Motor neuron (in vitro differentiated cells): ENCODE data around the gene FADS1. TPM values are rescaled to one million over a fixed set of nuclear protein-coding genes. Genes with fewer than 3 reads are reported as not detected.

Experiments
- ATAC-seq, 8 experiments: fragments of 200-7000 bp; cut with Tn5 transposase; replicated peaks in 6 of 8; 2 replicates each; pipeline ENCODE4 v1.8.0; 2021; ENCODE audit warnings: mild to moderate bottlenecking in 8 of 8, moderate library complexity in 8 of 8
- H3K27ac ChIP-seq, 2 donors: fragments of 250-450 bp; sonication (Bioruptor Pico); 2 replicates each; pipeline ENCODE4 v1.9.0; 2021; ENCODE audit warnings: antibody characterized with exemption in 2 of 2, mild to moderate bottlenecking in 2 of 2, moderate library complexity in 1 of 2
- H3K4me1 ChIP-seq, 2 donors: fragments of 250-450 bp; sonication (Bioruptor Pico); replicated peaks in 1 of 2; 2 replicates each; pipeline ENCODE4 v1.6.1; 2021; ENCODE audit warnings: antibody characterized with exemption in 2 of 2, mild to moderate bottlenecking in 2 of 2, moderate library complexity in 1 of 2
- H3K4me3 ChIP-seq, 5 donors: fragments of 250-450 bp; sonication (Bioruptor Pico); 2 replicates each; pipeline ENCODE4 v1.9.0; 2021; ENCODE audit warnings: antibody characterized with exemption in 5 of 5, mild to moderate bottlenecking in 5 of 5, moderate library complexity in 4 of 5
- WGBS, 10 experiments: fragments of 450-650 bp; shearing (Covaris generic); methylation state at CpG; one replicate each; pipeline ENCODE4 v1.0.0; 2022; 5-methylcytosine and 5-hydroxymethylcytosine counted together
- in situ Hi-C, 9 experiments: fragments of 400-800 bp; cut with MboI; loops; one replicate each; pipeline ENCODE4 v1.15.0; 2021; ENCODE audit warnings: low sequenced_read_pairs in 9 of 9, low pct_unique_long_range_greater_than_20kb in 2 of 9; ENCODE audit not compliant: unreplicated experiment in 9 of 9
- total RNA-seq, 8 experiments: library from RNA; unstranded; fragments of 300-600 nt; gene quantifications; 2 replicates each; pipeline versions ENCODE4 v1.2.3 to v1.2.4, GENCODE V29; 2022

Gene FADS1
- total RNA-seq, 8 experiments from 2014 or later: 55.0 to 165 (median 116) TPM

GRCh38 chr11:61763930-61764605 lies 52.7 kb downstream of the FADS1 start:
- in situ Hi-C loops: no loop called here
- no peak overlapping the region for H3K27ac ChIP-seq
- ATAC-seq: no peak
- 20% methylated on average over 1 of the region's 23 CpGs; no CpG with 5 or more reads in 9 of the 10 experiments for WGBS, 10 experiments
- peaks cover 18 to 40% of the 10 kb centered on the region in 2 donors for H3K4me1 ChIP-seq
- H3K4me3 ChIP-seq: no peak overlapping the region

- Histone ChIP-seq H3K4me3 (no peak overlapping the region), H3K4me1 (peaks cover 18 to 40% of the 10 kb centered on the region in 2 donors), H3K27ac (peak overlapping the region in 1 of 2 donors; percentile 30)
- 0 to 40% methylated on average over 1 of the region's 15 CpGs; no CpG with 5 or more reads in 8 of the 10 experiments for WGBS, 10 experiments
- in situ Hi-C loops: no loop called here
- peak in 6 of 8 experiments; percentile 11 to 56 (median 42) for ATAC-seq
Measured at GRCh38 chr11:61762798-61763197, 54.0 kb downstream of the FADS1 start.

- peaks cover 18 to 40% of the 10 kb centered on the region in 2 donors for H3K4me1 ChIP-seq
- no peak for ATAC-seq
- no peak overlapping the region for H3K27ac ChIP-seq
- in situ Hi-C loops: no loop called here
- WGBS, 10 experiments: 76 to 89% methylated on average over 3 to 5 of the region's 10 CpGs; no CpG with 5 or more reads in 8 of the 10 experiments
- no peak overlapping the region for H3K4me3 ChIP-seq
Measured at GRCh38 chr11:61762223-61762615, 54.6 kb downstream of the FADS1 start.

GRCh38 chr11:61761440-61762222 lies 55.2 kb downstream of the FADS1 start:
- peak in 4 of 8 experiments; percentile 3 to 77 (median 51) for ATAC-seq
- 20 to 100% (median 84%) methylated on average over 1 to 4 of the region's 11 CpGs; no CpG with 5 or more reads in 4 of the 10 experiments for WGBS, 10 experiments
- no peak overlapping the region for H3K27ac ChIP-seq
- in situ Hi-C loops: no loop called here
- H3K4me1 ChIP-seq: peaks cover 18 to 44% of the 10 kb centered on the region in 2 donors
- H3K4me3 ChIP-seq: no peak overlapping the region

GRCh38 chr11:61760946-61761345 lies 55.9 kb downstream of the FADS1 start:
- Histone ChIP-seq H3K4me1 (peaks cover 17 to 47% of the 10 kb centered on the region in 2 donors), H3K27ac (no peak overlapping the region), H3K4me3 (no peak overlapping the region)
- in situ Hi-C loops: no loop called here
- WGBS, 10 experiments: no CpG with 5 or more reads among the region's 13 CpGs
- no peak for ATAC-seq

- WGBS, 10 experiments: 60 to 100% (median 90%) methylated on average over 1 to 6 of the region's 15 CpGs; no CpG with 5 or more reads in 3 of the 10 experiments
- H3K4me3 ChIP-seq: no peak overlapping the region
- in situ Hi-C loops: no loop called here
- no peak overlapping the region for H3K27ac ChIP-seq
- H3K4me1 ChIP-seq: peaks cover 0 to 37% of the 10 kb centered on the region in 2 donors
- ATAC-seq: no peak
Measured at GRCh38 chr11:61757213-61757862, 59.5 kb downstream of the FADS1 start.

GRCh38 chr11:61756452-61757212 lies 60.2 kb downstream of the FADS1 start:
- in situ Hi-C loops: no loop called here
- 33 to 100% (median 77%) methylated on average over 1 to 3 of the region's 9 CpGs; no CpG with 5 or more reads in 6 of the 10 experiments for WGBS, 10 experiments
- peaks cover 0 to 36% of the 10 kb centered on the region in 2 donors for H3K4me1 ChIP-seq
- ATAC-seq: peak in 4 of 8 experiments; percentile 16 to 40 (median 24)
- no peak overlapping the region for H3K4me3 ChIP-seq
- no peak overlapping the region for H3K27ac ChIP-seq

GRCh38 chr11:61756147-61756451 lies 60.7 kb downstream of the FADS1 start:
- peaks cover 0 to 32% of the 10 kb centered on the region in 2 donors for H3K4me1 ChIP-seq
- H3K4me3 ChIP-seq: no peak overlapping the region
- H3K27ac ChIP-seq: no peak overlapping the region
- ATAC-seq: no peak
- WGBS, 10 experiments: 70% methylated on average over 2 of the region's 4 CpGs; no CpG with 5 or more reads in 9 of the 10 experiments
- in situ Hi-C loops: no loop called here

- no peak for ATAC-seq
- Histone ChIP-seq H3K4me3 (no peak overlapping the region), H3K27ac (no peak overlapping the region)
Measured at GRCh38 chr11:61754534-61755482, 62.0 kb downstream of the FADS1 start.

GRCh38 chr11:61753672-61754071 lies 63.1 kb downstream of the FADS1 start:
- 60 to 100% (median 83%) methylated on average over 1 to 3 of the region's 5 CpGs; no CpG with 5 or more reads in 7 of the 10 experiments for WGBS, 10 experiments
- no peak overlapping the region for H3K4me3 ChIP-seq
- H3K4me1 ChIP-seq: peaks cover 15 to 45% of the 10 kb centered on the region in 2 donors
- H3K27ac ChIP-seq: no peak overlapping the region
- ATAC-seq: no peak
- in situ Hi-C loops: no loop called here

More at GRCh38 chr11:61754534-61755482, 62.0 kb downstream of the FADS1 start:
- H3K4me1 ChIP-seq: peaks cover 4 to 34% of the 10 kb centered on the region in 2 donors
- in situ Hi-C loops: no loop called here
- WGBS, 10 experiments: 50 to 64% methylated on average over 1 to 3 of the region's 31 CpGs; no CpG with 5 or more reads in 8 of the 10 experiments

GRCh38 chr11:61752925-61753521 lies 63.8 kb downstream of the FADS1 start:
- H3K4me3 ChIP-seq: peak overlapping the region; percentile 39 to 49 (median 43)
- H3K27ac ChIP-seq: no peak overlapping the region
- in situ Hi-C loops: no loop called here
- 0 to 100% (median 38%) methylated on average over 1 to 3 of the region's 17 CpGs; no CpG with 5 or more reads in 6 of the 10 experiments for WGBS, 10 experiments
- peak in 2 of 8 experiments; percentile 0 to 3 for ATAC-seq
- H3K4me1 ChIP-seq: peaks cover 20 to 52% of the 10 kb centered on the region in 2 donors
